HG03460 (cell line): Measurements from ENCODE around the gene MEF2A.
"Not testable (repeated sequence)": the region's sequence is repeated elsewhere in the genome, so short reads cannot be mapped to it uniquely, and the experiment has no call there.

Experiments
- ATAC-seq: cut with Tn5 transposase; IDR thresholded peaks from one replicate; pipeline ENCODE4 v1.9.1; 2021; ENCODE audit not compliant: unreplicated experiment

MEF2A gene

DNA sequence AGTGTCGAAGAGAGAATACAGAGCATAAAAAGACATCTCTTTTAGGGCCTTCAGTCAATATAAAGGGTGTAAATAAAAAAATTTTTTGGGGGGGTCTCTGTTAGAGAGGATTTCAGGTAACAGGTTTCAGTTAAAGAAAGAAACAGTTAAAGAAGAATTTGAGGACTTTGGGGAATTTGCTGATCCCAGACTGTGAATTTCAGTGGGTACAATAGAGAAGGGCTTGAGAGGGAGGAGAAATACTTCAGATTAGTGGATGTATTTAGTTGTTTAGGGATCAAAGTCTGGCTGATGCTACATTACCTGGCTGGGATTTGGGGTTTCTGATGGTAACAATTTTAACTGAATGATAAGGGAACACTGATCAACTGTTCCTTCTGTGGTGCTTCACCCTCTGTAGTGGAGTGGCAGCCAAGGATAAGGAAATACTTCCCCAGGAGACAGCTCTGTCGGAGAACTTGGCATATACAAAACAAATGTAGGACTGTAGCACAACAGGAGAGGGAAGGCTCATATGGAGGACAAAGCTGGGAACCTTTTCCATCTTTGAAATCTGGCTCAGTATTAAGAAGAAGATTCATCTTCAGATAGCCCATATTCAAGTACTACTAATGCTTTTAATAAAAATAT lies 79.2 kb downstream of the MEF2A start:
- ATAC-seq, result no peak

GRCh38 chr15:99645543-99645935 lies 79.8 kb downstream of the MEF2A start:
- no peak for ATAC-seq

GRCh38 chr15:99645951-99646350 lies 80.2 kb downstream of the MEF2A start:
- ATAC-seq, result no peak

- no peak for ATAC-seq
Measured at GRCh38 chr15:99651023-99651807, 85.4 kb downstream of the MEF2A start.

- no peak for ATAC-seq
Measured at GRCh38 chr15:99656205-99656604, 90.4 kb downstream of the MEF2A start.

- no peak for ATAC-seq
Measured at GRCh38 chr15:99657996-99658395, 92.2 kb downstream of the MEF2A start.

GRCh38 chr15:99662903-99663302 lies 97.1 kb downstream of the MEF2A start:
- ATAC-seq, result no peak

GRCh38 chr15:99666073-99666472 lies 100.3 kb downstream of the MEF2A start:
- ATAC-seq, result not testable (repeated sequence)

- no peak for ATAC-seq
Measured at GRCh38 chr15:99668533-99669182, 102.9 kb downstream of the MEF2A start.

DNA sequence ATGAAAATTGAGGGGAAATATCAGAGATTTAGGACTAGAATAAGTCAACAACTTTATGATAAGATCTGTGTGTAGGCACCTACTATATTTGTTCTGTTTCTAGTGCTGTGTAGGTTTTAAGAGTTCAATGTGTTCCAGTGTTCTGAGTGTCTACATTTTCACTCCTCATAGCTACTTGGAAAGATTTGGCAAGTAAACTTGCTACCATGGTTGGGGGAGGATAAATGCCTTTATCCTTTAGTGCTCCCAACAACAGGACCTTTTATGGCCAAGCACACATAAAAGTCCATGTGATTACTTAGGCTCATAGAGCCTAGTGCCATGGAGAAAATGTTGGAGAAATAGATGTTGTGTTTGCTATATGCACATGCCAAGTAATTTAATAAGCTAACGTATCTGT lies 103.5 kb downstream of the MEF2A start:
- no peak for ATAC-seq

- no peak for ATAC-seq
Measured at GRCh38 chr15:99671926-99672635, 106.3 kb downstream of the MEF2A start.

DNA sequence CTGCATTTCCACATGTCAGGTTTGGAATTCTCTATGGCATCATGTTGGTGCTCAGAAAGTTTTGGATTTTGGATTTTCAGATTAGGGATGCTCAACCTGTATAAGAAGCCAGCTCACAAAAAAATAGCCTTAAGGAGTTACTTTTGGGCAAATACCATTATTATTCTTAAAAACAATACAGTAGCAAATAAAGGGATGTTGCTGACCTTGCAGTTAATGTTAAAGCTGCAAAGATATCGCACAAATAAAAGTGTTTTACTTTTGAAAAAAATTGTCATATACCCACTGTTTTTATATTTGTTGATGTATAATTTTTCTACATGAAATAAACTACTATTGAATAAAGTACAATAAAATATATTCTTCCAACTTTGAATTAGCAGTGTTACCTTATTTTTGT lies 107.3 kb downstream of the MEF2A start:
- ATAC-seq, result no peak

DNA sequence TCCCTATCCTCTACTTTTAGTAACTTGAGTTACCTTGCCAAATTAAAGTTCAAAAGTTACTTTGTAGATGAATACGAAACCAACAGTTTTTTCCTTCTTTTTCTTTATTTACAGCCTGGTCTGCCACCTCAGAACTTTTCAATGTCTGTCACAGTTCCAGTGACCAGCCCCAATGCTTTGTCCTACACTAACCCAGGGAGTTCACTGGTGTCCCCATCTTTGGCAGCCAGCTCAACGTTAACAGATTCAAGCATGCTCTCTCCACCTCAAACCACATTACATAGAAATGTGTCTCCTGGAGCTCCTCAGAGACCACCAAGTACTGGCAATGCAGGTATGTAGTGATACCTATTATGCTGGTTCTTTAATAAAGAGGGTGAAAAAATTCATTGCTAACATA lies 108.5 kb downstream of the MEF2A start:
- no peak for ATAC-seq

GRCh38 chr15:99677540-99678134 lies 111.9 kb downstream of the MEF2A start:
- ATAC-seq, result peak; percentile 79

GRCh38 chr15:99680276-99680675 lies 114.5 kb downstream of the MEF2A start:
- no peak for ATAC-seq

- no peak for ATAC-seq
Measured at GRCh38 chr15:99681990-99682389, 116.2 kb downstream of the MEF2A start.

- ATAC-seq, result no peak
Measured at GRCh38 chr15:99682455-99682854, 116.7 kb downstream of the MEF2A start.

- ATAC-seq, result no peak
Measured at GRCh38 chr15:99683000-99683670, 117.4 kb downstream of the MEF2A start.

DNA sequence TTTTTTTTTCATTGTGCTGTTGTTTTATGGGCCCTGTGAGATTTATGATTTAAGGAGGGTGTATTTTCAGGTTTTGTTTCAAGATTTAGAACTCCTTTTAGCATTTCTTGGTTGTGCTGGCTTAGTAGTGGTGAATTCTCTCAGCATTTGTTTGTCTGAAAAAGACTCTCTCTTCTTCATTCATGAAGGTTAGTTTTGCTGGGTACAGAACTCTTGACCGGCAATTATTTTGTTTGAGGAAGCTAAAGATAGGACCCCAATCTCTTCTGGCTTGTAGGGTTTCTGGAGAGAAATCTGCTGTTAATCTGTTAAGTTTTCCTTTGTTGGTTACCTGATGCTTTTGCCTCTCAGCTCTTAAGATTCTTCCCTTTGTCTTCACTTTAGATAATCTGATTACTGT lies 120.5 kb downstream of the MEF2A start:
- ATAC-seq, result no peak

- ATAC-seq, result no peak
Measured at GRCh38 chr15:99692825-99693224, 127.0 kb downstream of the MEF2A start.

- no peak for ATAC-seq
Measured at GRCh38 chr15:99696096-99696495, 130.3 kb downstream of the MEF2A start.
